ENCODE data around the gene SMG6.
A peak's percentile ranks its signal among the peaks of the same experiment; 100 is the strongest.
"Not testable (repeated sequence)": the region's sequence is repeated elsewhere in the genome, so short reads cannot be mapped to it uniquely, and the experiment has no call there.

The SMG6 gene

DNA sequence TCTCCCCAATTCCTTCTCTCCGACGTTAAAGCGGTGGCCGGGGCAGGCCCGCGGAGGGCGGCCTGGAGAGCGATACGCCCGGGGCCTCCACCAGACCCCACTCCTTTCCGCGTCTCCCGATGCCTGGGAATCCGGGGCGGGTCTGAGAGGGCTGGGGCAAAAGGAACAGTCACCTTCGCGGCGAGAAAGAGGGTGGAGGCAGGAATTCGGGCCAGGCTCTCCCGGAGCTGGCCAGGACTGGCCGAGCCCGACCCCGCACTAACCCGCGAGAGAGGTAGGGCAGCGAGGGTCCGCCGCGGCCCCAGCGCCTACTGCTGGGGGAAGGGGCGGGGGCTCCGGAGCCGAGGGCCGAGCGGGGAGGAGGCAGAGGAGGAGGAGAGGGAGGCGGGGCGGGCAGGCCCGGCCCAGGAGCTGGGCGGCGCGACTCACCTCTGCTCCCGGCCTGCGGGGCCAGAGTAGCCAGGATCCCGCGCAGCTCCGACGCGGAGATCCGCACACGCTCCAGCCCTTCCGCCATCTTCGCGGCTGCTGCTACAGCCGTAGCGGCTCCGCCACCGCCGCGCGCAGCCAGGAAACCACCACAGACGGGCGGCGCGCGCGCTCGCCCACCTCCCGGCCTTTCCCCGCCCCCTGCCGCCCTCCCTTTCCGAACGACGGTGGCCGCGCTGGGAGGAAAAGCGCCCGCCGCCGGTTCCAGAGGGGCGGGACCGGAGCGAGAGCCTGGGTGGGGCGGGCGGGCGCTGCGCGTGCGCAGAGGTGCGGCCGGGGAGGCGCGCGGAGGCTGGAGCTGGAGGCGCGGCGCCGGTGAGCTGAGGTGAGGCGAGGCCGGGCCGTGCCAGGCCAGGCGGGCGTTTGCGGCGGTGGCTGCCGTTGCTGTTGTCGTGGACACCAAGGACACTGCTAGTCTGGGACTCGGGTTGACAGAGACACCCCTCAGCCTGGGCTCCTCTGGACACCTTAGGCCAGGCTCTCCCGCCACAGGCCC, at the start of gene SMG6, which contains the start of gene SRR:
TSS of gene SMG6 (minus strand) at position 582 of the 985 bp plus-strand sequence. CDS start at position 517, 65 bp downstream.
TSS of gene SRR (plus strand) at position 747 of the 985 bp plus-strand sequence. CDS start 11,611 bp downstream, outside the sequence.
- no peak for DNase-seq

DNA sequence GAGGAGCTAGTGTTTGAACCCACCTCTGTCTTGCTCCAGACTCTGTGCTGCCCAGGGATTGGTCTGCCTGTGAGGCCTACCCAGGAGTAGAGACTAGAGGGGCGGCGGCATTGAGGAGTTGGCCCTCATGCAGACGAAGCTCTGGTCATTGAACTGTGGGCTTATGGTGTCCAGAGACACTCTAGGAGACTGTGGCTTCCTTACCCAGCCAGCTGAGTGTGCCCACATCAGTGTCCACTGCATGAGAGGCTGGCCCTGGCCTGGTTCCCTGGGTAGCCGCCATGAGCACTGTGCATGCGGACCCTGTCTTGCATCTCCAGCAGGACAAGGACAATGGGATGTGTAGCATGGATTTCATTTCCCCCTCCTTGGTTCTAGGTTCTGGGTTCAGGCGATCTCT, 47.7 kb upstream of the SMG6 start:
- no peak for DNase-seq

DNA sequence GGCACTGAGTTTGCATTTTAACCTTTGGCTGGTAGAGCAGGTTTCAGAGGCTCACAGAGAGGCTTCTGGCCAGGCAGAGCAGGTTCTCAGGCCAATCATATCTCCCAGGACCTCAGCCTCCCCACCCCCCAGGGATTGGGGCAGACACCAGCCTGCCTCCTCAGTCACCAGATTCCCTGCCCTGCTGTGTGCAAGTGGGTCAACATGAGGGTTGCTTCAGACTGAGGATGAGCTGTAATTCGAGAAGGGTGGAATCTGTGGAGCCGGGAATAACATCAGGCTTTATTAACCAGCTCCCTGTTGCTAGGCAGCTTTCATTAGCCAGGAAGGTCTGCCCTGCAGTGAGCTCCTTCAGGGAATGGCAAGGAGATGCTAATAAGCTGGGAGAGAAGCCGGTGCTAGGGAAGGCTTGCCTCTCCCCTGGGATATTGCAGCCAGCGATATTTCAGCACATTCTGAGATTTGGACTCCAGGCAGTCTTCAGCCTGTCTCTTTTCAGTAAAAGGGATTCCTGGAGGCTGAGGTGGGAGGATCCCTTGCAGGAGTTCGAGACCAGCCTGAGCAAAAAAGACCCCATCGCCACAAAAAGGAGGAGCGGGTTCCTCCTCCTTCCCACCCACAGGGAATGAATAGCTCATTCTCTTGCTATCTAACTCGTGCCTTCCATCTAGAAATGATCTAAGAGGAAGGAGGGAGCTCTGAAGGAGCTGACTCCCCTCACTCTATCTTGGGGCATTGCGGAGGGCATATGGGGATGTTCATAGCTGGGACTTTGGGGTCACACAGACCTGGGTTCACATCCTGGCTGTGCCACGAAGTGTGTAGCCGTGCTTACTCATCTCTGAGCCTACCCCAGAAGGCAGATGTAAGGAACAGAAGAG, 44.5 kb upstream of the SMG6 start:
- peak; percentile 79 for DNase-seq

DNA sequence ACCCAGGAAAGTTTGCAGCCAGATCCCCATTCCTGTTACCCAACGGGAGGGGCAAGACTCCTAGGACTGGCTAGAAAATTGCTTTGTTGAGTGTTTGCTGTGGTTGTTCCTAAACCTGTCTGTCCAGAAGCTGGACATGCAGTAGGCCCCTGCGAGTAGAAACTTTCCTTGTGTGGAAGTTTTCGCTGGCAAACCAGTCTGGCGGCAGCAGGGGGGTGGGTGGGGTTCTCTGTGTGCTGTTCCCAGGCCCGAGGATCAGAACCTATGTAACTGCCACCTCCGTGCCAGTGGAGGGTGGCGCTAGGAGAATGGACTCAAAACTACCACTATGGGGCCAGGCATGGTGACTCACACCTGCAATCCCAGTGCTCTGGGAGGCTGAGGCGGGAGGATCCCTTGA, 42.9 kb upstream of the SMG6 start:
- no peak for DNase-seq

DNA sequence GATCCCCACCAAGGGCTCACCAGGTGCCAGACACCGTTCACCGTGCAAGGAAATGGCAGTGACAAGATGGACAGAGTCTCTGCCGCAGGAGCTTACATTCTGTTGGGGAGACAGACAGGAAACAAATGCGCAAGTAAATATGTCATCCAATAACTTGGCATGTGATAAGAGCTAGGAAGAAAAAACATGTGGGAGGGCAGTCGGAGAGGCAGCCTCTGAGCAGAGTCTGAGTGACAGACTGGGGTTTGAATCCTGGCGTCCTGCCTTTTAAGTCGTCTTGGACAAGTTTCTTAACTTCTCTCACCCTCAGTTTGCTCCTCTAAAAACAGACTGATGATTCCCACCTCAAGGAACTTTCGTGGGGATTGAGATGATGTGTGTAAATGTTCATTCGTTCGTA, 40.9 kb upstream of the SMG6 start:
- DNase-seq, result no peak

DNA sequence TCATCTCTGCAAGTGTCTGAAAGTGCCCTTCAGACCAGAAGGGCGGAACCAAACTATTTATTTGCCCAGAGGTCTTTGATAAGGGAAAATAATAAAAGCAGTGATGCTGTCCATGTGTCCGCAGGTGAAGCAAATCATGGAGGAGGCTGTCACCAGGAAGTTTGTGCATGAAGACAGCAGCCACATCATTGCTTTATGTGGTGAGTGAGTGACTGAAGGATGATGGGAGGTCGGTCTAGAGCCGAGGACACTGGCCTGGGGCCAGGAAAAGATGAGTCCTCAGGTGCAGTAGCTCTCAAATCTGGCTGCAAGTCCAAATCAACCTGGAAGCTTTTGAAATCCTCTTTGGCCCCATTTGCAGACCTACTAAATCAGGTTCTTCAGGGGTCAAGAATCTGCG, 39.8 kb upstream of the SMG6 start:
- DNase-seq, result no peak

DNA sequence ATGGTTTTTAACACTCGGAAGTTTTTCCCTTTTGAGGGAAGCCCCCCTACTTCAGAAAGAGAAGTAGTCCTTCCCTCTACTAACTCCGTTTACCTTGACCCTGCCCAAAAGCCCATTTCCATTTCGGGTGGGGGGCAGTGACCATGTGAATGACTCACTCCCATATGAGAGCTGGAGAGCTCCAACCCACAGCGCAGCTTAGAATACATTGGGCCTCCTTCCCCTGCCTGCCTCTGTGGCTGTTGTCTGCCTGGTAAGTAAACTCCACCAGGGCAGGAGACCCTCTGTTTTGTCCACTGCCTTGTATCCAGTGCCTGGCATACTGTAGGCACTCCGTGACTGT, 34.7 kb upstream of the SMG6 start:
- DNase-seq, result no peak

DNA sequence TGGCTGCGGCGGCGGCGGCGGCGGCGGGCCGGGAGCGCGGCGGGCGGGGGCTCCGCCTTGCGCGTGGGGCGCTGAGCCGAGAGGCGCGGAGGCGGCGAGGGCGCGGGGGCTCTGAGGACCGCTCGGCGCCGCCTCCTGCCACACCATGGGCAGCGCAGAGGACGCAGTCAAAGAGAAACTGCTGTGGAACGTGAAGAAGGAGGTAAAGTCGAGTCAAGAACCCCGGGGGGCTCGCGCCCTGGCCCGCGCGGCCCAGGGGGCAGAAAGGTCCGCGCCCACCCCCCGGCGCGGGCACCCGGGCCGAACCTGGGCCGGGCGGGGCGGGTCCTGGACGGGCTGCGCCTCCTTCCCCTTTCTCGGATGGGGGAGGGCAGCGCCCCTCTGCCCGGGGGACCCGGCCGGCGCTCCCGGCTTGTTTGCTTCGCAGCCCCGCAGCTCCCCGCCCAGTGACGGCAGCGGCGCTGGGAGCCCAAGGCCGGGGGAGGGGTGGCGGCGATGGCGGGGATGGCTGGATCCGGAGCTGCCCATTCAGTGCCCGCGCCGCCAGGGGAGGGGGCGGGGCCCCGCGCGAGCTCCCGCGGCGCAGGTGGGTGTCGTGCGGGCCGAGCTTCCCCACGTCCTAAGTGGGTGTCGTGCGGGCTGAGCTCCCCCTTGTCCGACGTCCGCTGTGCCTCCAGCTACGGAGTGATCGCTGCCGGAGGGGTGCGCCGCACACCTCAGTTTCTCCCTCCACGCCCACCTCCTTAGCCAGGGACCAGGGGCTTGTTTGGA, 34.1 kb upstream of the SMG6 start:
- no peak for DNase-seq

DNA sequence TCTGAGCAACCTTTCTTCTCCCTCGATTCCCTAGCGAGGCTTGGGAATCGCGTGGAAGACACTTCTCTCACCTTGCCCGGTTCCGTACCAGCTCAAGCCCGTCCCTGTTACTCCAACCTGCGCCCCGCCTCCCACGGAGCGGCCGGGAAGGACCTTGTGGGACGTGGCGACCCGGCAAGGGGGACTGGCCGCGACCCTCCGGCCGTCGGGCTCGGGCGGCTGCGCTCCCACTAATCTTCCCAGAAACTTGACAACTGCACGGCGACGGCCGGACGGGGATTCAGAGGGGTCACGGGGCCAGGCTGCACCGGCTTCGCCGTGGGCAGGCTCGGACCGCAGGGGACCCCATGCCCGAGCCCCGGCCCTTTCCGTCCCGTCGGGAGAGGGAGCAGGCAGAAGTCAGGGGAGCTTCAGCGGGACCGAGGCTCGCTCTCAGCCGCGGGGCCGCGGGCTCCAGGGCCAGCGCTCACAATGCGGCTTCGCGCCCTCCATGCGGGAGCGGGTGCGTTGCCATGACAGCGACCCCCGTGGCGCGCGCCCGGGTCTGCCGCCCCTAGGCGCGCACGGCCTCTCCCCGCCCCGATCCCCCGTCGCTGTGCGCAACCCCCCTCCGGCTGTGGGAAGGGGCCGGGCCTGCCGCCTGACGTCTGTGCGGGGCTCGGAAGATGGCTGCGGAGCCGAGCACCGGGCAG, 33.4 kb upstream of the SMG6 start, which contains the start of gene SGSM2:
TSS of gene SGSM2 (plus strand) at position 650 of the 692 bp plus-strand sequence. CDS start 188 bp downstream, outside the sequence.
- no peak for DNase-seq

DNA sequence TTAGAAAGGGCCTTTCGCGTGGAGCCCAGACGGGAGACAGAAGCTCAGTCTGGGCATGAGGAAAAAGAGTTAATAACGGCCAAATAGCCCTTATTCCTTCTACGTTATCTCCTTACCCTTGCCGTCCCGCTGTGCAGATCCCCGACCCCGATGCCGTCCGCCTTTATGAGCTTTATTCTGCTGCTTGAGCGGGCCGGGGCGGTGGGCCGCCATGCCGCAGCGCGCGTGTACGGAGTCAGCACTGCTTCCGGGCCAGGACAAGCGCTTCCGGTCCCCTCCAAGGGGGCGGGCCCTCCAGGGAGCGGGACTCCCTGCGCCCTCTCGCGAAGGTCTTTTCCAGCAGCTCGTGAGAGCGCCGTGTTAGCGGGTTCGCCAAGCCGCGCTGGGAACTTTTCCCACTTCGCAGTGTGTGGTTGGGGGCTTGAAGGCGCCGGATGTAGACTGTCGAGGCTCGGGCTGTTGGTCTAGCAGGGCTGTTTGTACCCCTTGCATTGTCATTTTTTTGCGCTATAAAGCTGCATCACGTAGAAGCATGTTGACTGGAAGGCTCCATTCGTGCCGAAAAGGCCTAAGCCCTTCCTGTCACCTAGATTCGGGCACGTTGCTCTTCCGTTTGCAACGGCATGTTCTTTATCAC, 32.7 kb upstream of the SMG6 start, which contains the start of gene TSR1:
TSS of gene TSR1 (minus strand) at position 243 of the 637 bp plus-strand sequence. CDS start at position 213, 30 bp downstream.
- DNase-seq, result no peak

DNA sequence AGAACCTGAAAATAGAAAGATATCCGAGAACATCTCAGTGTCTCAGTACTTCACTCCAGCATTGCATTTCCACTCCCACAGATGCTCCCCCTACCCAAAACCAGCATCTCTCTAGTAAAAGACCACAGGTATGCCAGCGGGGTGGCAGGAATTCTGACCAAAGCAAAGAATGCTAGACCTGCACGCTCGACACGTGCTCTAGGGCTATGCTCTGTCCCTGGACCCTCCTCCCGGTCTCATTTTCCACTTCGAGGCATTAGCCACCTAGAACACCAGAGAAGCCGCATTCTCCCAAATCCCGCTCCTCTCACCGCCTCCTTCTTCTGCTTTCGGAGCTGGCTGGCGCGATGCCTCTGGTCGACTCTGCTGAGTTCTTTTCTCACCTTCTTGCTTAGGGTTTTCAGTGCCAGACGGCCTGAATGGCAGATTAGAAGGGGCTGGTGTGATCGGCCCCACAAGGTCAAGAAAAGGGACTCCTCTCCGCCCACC, 32.2 kb upstream of the SMG6 start:
- DNase-seq, result no peak

DNA sequence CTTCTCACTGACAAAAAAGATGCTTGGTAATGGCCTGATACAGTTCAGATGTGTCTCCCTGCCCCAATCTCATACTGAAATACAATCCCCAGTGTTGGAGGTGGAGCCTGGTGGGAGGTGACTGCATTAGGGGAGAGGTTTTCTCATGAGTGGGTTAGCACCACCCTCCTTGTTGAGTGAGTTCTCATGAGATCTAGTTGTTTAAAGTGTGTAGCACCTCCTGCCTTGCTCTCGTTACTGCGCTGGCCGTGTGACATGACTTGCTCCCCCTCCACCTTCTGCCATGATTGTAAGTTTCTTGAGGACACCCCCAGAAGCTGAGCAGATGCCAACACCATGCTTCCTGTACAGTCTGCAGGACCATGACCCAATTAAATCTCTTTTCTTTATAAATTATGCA, 27.7 kb upstream of the SMG6 start:
- DNase-seq, result no peak

DNA sequence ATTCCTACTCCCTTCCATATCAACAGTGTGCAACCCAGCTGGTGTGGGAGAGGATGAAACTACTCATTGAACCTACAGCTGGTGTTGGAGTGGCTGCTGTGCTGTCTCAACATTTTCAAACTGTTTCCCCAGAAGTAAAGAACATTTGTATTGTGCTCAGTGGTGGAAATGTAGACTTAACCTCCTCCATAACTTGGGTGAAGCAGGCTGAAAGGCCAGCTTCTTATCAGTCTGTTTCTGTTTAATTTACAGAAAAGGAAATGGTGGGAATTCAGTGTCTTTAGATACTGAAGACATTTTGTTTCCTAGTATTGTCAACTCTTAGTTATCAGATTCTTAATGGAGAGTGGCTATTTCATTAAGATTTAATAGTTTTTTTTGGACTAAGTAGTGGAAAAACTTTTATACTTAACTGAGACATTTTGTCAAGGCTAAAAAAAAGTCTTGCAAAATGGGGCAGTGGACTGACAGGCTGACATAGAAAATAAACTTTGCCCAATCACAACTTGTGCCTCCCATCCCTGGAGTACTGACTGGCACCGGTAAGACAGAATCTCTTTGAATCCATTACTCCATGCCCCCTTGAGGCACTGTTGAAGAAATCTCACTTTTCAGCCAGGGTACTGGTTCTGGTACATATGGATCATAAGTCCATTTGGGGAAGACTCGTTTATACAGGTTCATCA, 20.2 kb upstream of the SMG6 start:
- DNase-seq, result no peak

DNA sequence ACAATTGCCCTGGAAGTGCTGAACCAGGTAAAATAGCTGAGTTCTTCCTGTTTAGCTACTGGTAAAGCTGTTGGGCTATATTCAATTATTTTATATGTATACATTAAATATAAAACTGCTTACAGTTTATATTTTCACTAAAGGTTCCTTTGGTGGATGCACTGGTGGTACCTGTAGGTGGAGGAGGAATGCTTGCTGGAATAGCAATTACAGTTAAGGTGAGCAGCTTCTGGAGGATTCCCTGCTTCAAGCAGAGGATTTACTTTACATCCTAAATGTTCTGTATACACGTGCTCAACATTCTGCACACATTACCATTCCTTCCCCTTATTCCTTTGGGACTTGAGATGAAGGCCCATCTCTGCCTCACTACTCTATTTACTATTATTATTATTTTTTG, 17.8 kb upstream of the SMG6 start:
- no peak for DNase-seq

DNA sequence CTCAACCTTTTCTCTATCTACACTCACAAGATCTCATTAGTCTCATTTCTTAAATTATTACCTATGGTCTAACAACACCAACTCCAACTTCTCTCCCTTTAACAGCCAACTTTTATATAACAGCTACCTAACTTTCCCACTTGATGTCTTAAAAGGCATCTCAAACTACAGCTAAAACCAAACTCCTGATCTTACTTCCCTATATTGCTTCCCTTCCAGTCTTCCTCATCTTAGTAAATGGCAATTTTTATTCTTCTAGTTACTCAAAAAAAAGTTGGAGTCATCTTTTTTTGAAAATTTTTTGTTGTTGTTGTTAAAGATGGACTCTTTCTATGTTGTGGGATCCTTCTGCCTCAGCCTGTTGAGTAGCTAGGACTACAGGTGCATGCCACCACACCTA, 15.5 kb upstream of the SMG6 start:
- DNase-seq, result no peak

DNA sequence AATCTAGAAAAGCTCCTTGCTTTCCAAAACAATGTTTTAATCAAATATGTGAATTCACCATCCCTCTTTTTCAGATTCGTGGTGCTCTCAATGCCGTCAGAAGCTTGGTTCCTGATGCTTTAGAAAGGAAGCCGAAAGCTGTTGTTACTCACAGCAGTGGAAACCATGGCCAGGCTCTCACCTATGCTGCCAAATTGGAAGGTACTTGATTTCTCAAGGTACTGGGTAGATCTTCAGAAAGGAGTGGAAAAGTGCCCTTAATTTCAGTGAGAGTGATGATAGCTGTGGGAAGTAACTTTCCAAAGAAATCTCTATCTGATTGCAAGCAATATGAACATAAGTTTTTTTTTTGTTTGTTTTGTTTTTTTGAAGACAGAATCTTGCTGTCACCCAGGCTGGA, 14.2 kb upstream of the SMG6 start:
- DNase-seq, result no peak

DNA sequence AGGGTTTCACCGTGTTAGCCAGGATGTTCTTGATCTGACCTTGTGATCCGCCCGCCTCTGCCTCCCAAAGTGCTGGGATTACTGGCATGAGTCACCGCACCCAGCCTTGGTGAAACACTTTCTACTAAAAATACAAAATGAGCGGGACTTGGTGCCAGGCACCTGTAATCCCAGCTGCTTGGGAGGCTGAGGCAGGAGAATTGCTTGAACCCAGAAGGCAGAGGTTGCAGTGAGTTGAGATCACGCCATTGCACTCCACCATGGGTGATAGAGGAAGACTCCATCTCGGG, 13.3 kb upstream of the SMG6 start:
- not testable (repeated sequence) for DNase-seq

DNA sequence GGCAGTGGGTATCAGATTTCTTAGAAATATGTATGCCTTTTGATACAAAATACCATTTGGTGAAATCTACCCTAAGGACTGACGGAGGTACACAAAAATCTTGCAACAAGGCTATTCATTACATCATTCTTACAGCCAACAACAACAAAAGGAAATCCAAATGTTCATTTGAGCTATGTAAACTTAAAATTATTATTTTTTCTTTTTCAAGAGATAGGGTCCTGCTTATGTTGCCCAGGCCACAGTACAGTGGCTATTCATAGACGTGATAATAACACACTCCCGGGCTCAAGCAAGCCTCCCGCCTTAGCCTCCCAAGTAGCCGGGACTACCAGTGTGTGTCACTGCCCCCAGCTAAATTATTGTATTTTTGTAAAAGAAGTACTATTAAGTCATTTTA, 9.2 kb upstream of the SMG6 start:
- no peak for DNase-seq

DNA sequence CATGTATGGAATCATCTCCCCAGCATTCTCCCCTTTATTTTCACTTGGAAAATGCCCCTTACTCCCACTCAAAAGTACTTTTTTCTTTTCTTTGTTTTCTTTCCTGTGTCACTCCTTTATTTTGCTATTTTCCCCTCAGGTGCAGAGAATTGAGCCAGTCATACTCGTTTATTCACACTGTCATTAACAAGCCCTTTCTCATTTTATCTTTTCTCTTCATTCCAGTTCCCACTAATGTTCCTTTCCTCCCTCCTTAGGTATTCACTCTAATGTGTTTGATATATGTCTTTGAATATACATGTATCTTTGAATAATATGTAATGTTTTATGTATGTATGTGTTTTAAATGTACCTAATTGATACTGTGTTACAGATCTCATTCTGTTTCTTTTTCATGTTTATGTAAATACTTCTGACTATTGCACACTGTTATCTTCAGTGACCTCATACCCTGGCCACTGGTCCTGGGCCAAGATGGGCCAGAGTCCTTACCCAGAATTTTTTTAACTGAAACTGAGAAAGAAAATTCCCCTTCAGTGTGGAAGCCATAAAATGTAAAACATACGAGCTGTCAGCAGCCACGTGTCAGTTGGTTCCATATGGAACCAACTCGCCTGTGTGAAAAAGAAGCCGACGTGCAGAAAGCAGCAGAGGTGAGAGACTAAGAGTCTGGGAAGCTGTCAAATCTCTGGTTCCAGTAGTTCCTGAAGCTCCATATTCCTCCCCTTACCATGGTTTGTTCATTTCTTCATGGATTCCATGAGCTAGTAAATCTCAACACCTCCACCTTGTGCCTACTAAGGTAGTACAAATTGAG, 6.0 kb upstream of the SMG6 start:
- no peak for DNase-seq

DNA sequence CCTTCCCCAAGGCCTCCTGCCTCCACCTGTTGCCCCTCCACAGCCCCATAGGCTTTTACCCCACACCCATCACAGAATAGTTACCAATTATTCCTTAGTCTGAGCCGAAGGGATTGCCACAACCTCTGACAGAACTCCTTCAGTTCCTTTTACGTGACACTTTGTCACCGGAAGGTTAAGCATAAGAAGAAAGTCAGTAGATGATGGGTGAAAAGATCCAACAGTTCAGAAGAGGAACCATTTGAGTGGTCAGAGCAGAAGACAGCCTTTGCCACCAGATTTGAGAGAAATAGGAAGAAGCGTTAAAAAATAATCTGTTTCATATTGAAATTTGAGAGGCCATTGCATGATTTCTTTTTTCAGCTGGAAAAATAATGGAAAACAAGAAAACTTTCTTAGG, 1.3 kb upstream of the SMG6 start:
- no peak for DNase-seq

Measured in NCI-H187 treated with DMSO at 0.1 percent for 48 hours (cell line).